Neural cell (in vitro differentiated cells): ENCODE results near the gene ABCA13. TPM values are rescaled to one million over a fixed set of nuclear protein-coding genes. Genes with fewer than 3 reads are reported as not detected.

ENCODE experiments used
- H2AFZ ChIP-seq: fragments of 200-600, 300-800 bp; sonication (generic), shearing (Covaris generic); 2 replicates; pipeline ENCODE4 v1.6.0; 2014; ENCODE audit warnings: low read depth, mild to moderate bottlenecking, antibody characterized with exemption, low read length, moderate library complexity
- H3F3A ChIP-seq: fragments of 200-600 bp; shearing (Covaris generic); 2 replicates; pipeline ENCODE4 v1.6.1; 2016; ENCODE audit warnings: mild to moderate bottlenecking, moderate library complexity, mixed read lengths, antibody characterized with exemption, low read length; ENCODE audit not compliant: insufficient read depth, poor library complexity, severe bottlenecking
- H3K27ac ChIP-seq: fragments of 200-600, 300-800 bp; sonication (generic), shearing (Covaris generic); 2 replicates; pipeline ENCODE4 v1.5.1; 2014; ENCODE audit warnings: mild to moderate bottlenecking, low read length, moderate library complexity
- H3K27me3 ChIP-seq: fragments of 300-800, 200-600 bp; sonication (generic), shearing (Covaris generic); 2 replicates; pipeline ENCODE4 v1.6.0; 2014; ENCODE audit warnings: mild to moderate bottlenecking, low read depth, low read length, moderate library complexity; ENCODE audit not compliant: insufficient read depth
- H3K36me3 ChIP-seq: fragments of 300-800, 200-600 bp; sonication (generic), shearing (Covaris generic); 2 replicates; pipeline ENCODE4 v1.5.1; 2014; ENCODE audit warnings: mild to moderate bottlenecking, antibody characterized with exemption, low read length, moderate library complexity; ENCODE audit not compliant: insufficient read depth
- H3K4me2 ChIP-seq: fragments of 300-800, 200-600 bp; sonication (generic), shearing (Covaris generic); 2 replicates; pipeline ENCODE4 v1.6.0; 2014; ENCODE audit warnings: mild to moderate bottlenecking, low read length
- H3K4me3 ChIP-seq: fragments of 300-800, 200-600 bp; sonication (generic), shearing (Covaris generic); 2 replicates; pipeline ENCODE4 v1.5.1; 2014; ENCODE audit warnings: mild to moderate bottlenecking, low read length, moderate library complexity
- H3K79me2 ChIP-seq: fragments of 200-600 bp; shearing (Covaris generic); replicated peaks from 2 replicates; pipeline ENCODE4 v1.6.0; 2014; ENCODE audit warnings: mild to moderate bottlenecking, low read length, moderate library complexity; ENCODE audit not compliant: insufficient read depth
- H3K9ac ChIP-seq: fragments of 300-800, 200-600 bp; sonication (generic), shearing (Covaris generic); 2 replicates; pipeline ENCODE4 v1.6.1; 2016; ENCODE audit warnings: mild to moderate bottlenecking, low read length, mixed read lengths
- H3K9me2 ChIP-seq: fragments of 200-600 bp; shearing (Covaris generic); 2 replicates; pipeline ENCODE4 v1.6.1; 2016; ENCODE audit warnings: mild to moderate bottlenecking, low read length, mixed read lengths; ENCODE audit not compliant: insufficient read depth
- H3K9me3 ChIP-seq: fragments of 200-600, 300-800 bp; sonication (generic), shearing (Covaris generic); 2 replicates; pipeline ENCODE4 v1.6.1; 2016; ENCODE audit warnings: mild to moderate bottlenecking, mixed run types, low read length, moderate library complexity, mixed read lengths
- H4K20me1 ChIP-seq: fragments of 200-600 bp; shearing (Covaris generic); 2 replicates; pipeline ENCODE4 v1.6.1; 2016; ENCODE audit warnings: mild to moderate bottlenecking, mixed run types; ENCODE audit not compliant: insufficient read depth
- EP300 ChIP-seq: fragments of 450-650 bp; conservative IDR thresholded peaks from 2 replicates; pipeline ENCODE4 v1.6.1; 2014; ENCODE audit warnings: antibody characterized with exemption, mild to moderate bottlenecking, moderate library complexity; ENCODE audit not compliant: poor library complexity, severe bottlenecking
- EZH2 ChIP-seq: fragments of 200-600, 300-800 bp; shearing (Covaris generic), sonication (generic); IDR thresholded peaks from 2 replicates; pipeline ENCODE4 v1.6.1; 2014; ENCODE audit warnings: antibody characterized with exemption, low read length, borderline replicate concordance, mild to moderate bottlenecking; ENCODE audit not compliant: insufficient read depth, poor library complexity, severe bottlenecking
- MXI1 ChIP-seq: fragments of 450-650 bp; conservative IDR thresholded peaks from 2 replicates; pipeline ENCODE4 v1.6.1; 2014; ENCODE audit warnings: antibody characterized with exemption, mild to moderate bottlenecking; ENCODE audit not compliant: poor library complexity, severe bottlenecking
- POLR2AphosphoS5 ChIP-seq: IDR thresholded peaks from 2 replicates; pipeline ENCODE4 v1.6.1; 2012
- RAD21 ChIP-seq: fragments of 450-650 bp; conservative IDR thresholded peaks from 2 replicates; pipeline ENCODE4 v1.6.1; 2014; ENCODE audit warnings: antibody characterized with exemption, mild to moderate bottlenecking, moderate library complexity
- SMC3 ChIP-seq: fragments of 450-650 bp; conservative IDR thresholded peaks from 2 replicates; pipeline ENCODE4 v1.6.1; 2014; ENCODE audit warnings: antibody characterized with exemption, mild to moderate bottlenecking, moderate library complexity; ENCODE audit not compliant: poor library complexity
- TAF1 ChIP-seq: IDR thresholded peaks from 2 replicates; pipeline ENCODE4 v1.6.1; 2012; ENCODE audit warnings: low read depth
- polyA plus RNA-seq: library from polyadenylated mRNA; depleted of rRNA; stranded (reverse); fragments of >200 nt; gene quantifications from 2 replicates; pipeline ENCODE4 v1.2.3, GENCODE V29; 2014
- TF ChIP-seq, protein P1 (sequence below): IDR thresholded peaks from 2 replicates; pipeline ENCODE4 v1.6.1; 2012; ENCODE audit warnings: borderline replicate concordance
- TF ChIP-seq, protein P2 (sequence below): fragments of 450-650 bp; IDR thresholded peaks from 2 replicates; pipeline ENCODE4 v1.5.1; 2014; ENCODE audit warnings: antibody characterized with exemption, mild to moderate bottlenecking, moderate library complexity; ENCODE audit not compliant: poor library complexity, severe bottlenecking

Gene ABCA13
- polyA plus RNA-seq, 1 donor from 2014 or later = 0.20 TPM

DNA sequence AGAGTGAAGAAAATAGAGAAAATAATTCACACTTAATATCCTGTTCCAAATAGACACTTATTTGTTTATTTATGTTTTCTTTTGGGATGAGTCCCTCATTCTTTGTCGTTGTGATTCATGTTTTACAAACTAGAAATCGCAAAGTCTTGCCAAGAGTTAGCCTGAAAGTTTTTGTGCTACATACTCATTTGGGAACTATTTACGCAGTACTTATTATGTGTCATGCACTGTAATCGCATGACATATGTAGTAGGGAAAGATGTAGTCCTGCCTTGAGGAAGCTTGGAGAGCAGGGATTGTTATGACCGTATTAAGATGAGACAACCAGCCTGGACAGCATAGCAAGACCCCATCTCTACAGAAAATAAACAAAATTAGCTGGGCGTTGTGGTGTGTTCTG, 189.3 kb downstream of the ABCA13 start:
- TF ChIP-seq, protein P1, sequence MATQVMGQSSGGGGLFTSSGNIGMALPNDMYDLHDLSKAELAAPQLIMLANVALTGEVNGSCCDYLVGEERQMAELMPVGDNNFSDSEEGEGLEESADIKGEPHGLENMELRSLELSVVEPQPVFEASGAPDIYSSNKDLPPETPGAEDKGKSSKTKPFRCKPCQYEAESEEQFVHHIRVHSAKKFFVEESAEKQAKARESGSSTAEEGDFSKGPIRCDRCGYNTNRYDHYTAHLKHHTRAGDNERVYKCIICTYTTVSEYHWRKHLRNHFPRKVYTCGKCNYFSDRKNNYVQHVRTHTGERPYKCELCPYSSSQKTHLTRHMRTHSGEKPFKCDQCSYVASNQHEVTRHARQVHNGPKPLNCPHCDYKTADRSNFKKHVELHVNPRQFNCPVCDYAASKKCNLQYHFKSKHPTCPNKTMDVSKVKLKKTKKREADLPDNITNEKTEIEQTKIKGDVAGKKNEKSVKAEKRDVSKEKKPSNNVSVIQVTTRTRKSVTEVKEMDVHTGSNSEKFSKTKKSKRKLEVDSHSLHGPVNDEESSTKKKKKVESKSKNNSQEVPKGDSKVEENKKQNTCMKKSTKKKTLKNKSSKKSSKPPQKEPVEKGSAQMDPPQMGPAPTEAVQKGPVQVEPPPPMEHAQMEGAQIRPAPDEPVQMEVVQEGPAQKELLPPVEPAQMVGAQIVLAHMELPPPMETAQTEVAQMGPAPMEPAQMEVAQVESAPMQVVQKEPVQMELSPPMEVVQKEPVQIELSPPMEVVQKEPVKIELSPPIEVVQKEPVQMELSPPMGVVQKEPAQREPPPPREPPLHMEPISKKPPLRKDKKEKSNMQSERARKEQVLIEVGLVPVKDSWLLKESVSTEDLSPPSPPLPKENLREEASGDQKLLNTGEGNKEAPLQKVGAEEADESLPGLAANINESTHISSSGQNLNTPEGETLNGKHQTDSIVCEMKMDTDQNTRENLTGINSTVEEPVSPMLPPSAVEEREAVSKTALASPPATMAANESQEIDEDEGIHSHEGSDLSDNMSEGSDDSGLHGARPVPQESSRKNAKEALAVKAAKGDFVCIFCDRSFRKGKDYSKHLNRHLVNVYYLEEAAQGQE = no peak
- TF ChIP-seq TAF1 = no peak
- no peak for TF ChIP-seq SMC3
- TF ChIP-seq POLR2AphosphoS5 = no peak
- no peak for TF ChIP-seq RAD21
- TF ChIP-seq EP300 = no peak
- no peak for TF ChIP-seq MXI1
- TF ChIP-seq EZH2 = no peak
- TF ChIP-seq, protein P2, sequence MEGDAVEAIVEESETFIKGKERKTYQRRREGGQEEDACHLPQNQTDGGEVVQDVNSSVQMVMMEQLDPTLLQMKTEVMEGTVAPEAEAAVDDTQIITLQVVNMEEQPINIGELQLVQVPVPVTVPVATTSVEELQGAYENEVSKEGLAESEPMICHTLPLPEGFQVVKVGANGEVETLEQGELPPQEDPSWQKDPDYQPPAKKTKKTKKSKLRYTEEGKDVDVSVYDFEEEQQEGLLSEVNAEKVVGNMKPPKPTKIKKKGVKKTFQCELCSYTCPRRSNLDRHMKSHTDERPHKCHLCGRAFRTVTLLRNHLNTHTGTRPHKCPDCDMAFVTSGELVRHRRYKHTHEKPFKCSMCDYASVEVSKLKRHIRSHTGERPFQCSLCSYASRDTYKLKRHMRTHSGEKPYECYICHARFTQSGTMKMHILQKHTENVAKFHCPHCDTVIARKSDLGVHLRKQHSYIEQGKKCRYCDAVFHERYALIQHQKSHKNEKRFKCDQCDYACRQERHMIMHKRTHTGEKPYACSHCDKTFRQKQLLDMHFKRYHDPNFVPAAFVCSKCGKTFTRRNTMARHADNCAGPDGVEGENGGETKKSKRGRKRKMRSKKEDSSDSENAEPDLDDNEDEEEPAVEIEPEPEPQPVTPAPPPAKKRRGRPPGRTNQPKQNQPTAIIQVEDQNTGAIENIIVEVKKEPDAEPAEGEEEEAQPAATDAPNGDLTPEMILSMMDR = no peak
- H3K9me3 ChIP-seq = no peaks in the 10 kb centered on the region
- no peak overlapping the region for H3K4me2 ChIP-seq
- H3K36me3 ChIP-seq = no peaks in the 10 kb centered on the region
- no peak overlapping the region for H2AFZ ChIP-seq
- H3K27me3 ChIP-seq = no peaks in the 10 kb centered on the region
- no peaks in the 10 kb centered on the region for H3F3A ChIP-seq
- H3K79me2 ChIP-seq = no peaks in the 10 kb centered on the region
- no peaks in the 10 kb centered on the region for H4K20me1 ChIP-seq
- H3K9ac ChIP-seq = no peak overlapping the region
- H3K9me2 ChIP-seq = no peaks in the 10 kb centered on the region
- no peak overlapping the region for H3K27ac ChIP-seq
- no peak overlapping the region for H3K4me3 ChIP-seq

DNA sequence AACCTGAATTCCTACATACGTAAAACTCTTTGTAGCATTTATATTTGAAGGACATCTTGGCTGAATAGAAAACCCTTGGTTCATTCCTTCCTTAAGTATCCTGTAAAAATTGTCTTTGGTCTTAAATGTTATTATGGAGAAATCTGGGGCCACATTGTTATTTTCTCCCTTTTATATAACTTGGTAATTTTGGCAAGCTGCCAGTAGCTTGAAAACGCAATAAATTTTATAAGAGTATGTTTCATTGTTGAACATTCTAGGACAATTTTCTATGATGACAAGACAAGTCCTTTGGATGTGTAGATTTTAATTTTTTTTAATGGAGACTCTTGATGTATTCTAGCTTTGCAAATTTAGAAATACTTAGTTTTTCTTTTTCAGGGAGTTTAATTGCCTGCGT, 191.9 kb downstream of the ABCA13 start:
- H3K9me3 ChIP-seq = no peaks in the 10 kb centered on the region
- H3K36me3 ChIP-seq = no peaks in the 10 kb centered on the region

More for the DNA sequence above, 191.9 kb downstream of the ABCA13 start:
- Histone ChIP-seq H2AFZ (no peak overlapping the region), H3K27me3 (no peaks in the 10 kb centered on the region), H3K79me2 (no peaks in the 10 kb centered on the region), H3K4me3 (no peak overlapping the region), H3K27ac (no peak overlapping the region), H3K4me2 (no peak overlapping the region), H4K20me1 (no peaks in the 10 kb centered on the region), H3K9ac (no peak overlapping the region), H3K9me2 (no peaks in the 10 kb centered on the region), H3F3A (no peaks in the 10 kb centered on the region)
- TF ChIP-seq SMC3 (no peak), RAD21 (no peak), MXI1 (no peak), EZH2 (no peak), EP300 (no peak), TAF1 (no peak), POLR2AphosphoS5 (no peak)
- TF ChIP-seq, protein P1 = no peak
- TF ChIP-seq, protein P2 = no peak
